ENCODE results near the gene WNK2.
"Not testable (repeated sequence)": the region's sequence is repeated elsewhere in the genome, so short reads cannot be mapped to it uniquely, and the experiment has no call there.

Gene WNK2

DNA sequence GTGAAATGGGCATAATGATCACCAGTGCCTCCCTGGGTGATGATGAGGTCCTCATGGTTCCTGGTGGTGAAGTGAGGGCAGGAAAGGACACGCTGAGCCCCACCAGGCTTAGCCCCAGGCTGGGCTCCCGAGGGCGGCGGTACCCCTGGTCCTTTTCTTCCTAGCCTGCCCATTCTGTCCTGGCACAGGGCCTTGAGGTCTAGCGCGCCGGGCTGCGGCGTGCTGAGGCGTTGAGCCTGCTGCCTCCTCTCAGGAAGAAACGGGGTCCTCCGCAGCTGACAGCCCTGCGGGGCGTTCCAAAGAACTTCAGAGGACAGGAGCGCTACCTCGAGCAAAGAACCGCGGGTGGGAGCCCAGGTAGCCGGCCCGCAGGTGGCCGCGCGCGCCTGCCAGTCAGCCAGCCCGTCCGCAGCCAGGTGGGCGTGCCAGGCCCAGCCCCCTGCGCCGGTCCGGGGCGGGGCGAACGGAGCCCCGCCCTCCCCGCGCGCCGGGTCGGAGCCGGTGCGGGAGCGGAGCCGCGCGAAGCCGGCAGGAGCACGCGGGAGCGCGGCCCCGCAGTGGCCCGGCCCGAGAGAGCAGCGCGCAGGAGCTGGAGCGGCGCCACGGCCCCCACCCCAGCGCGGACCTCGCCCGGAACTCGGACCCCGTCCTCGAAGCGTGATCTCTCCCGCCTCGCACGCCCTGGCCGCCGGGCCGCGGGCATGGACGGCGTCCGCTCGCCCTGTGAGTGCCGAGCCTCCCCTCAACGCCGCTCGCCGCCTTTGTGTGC lies at the start of gene WNK2:
TSS of gene WNK2 (plus strand) at position 477 of the 769 bp plus-strand sequence. CDS start 791 bp downstream, outside the sequence.
- DNase-seq (ENCODE audit: low read depth), result no peak

DNA sequence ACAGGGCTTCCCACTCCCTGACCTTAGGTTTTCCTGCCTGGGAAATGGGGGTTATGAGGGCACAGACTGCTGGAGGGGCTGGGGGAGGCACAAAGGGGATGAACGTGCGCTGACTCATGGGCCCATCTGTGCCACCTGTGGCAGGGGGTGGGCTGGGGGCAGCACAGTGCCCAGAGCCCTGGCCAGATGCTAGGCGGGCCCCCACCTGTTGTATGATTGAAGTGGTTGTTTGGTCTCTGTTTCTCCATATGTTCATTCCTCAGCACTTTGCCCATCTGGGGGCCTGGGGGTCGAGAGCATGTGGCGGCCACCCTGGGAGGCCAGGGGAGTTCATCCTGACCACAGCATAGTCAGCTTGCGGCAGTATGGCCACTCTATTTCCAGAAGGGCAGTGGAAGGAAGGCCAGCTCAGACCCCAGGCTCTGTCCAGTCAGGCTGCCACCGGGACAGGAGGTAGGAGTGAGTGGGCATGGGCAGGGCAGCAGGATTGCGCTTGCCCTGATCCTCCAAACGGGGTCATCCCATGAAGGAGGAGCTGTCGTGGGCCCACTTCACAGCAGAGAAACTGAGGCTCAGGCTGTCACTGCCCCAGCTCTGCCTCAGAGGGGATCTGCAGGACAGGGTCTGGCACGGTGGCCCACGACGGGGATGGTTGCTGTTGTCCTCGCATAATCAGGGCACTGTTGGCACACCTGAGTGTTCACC lies 49.0 kb upstream of the WNK2 start:
- DNase-seq (ENCODE audit: low read depth), result no peak

DNA sequence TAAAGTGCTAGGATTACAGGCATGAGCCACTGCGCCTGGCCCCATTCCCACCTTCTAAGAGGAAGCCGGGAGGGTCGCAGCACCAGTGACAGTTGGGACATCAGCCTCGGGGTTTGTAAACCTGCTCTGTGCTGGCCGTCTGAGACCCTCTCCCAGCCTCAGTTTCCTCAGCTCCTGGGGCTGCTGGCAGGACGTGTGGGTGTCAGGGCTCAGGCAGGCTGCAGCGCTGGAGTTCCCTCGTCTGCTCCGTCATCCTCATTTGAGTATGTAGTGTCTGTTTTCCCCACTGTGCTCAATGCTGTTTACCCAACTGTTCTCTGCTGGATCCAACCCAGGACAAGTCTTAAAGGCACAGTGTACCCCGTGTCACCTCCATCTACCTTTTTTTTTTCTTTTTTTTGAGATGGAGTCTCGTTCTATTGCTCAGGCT lies 47.9 kb upstream of the WNK2 start:
- no peak for DNase-seq (ENCODE audit: low read depth)

DNA sequence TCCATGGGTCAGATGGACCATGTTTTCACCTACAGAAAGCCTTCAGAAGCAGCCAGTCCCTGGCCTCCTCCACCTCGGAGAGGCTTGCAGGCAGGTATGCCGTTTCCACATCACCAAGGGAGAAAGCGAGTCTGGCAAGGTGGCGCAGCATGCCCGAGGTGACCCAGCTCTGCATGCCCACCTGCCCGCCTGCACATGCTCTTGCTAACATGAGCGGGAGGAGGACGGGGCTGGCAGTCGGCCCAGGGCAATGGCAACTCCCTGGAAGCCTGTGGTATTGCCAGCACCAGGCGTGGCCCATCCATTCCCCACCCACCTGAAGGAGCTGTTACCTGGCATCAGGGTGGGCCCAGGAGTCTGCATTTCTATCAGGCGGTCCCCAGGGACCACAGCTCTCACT lies 46.6 kb upstream of the WNK2 start:
- DNase-seq (ENCODE audit: low read depth), result no peak

DNA sequence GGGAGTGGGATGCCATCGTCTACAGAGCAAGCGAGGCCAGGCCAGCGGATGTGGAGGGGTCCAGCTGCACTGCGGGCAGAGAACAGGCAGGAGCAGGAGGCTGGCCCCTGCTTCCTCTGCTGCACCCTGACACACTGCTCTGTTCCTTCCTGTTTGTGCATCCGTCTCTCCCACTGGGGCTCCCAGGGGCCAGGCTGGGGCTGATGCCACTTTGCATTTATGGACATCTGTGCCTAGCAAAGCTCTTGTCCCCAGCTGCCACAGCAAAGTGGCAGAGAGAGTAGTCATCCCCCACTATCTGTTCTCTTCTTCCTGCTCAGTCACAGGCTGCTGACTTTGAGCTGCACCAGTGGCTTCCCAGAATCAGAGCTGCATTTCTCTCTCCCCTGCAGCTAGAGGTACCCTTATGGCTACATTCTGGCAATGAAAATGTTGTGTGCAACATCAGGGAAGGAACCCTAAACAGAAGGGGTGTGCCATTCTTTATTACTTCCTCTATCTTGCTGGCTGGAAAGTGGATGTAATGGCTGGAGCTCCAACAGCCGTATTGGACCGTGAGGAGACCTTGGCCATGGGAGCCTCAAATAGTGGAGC lies 45.7 kb upstream of the WNK2 start:
- no peak for DNase-seq (ENCODE audit: low read depth)

DNA sequence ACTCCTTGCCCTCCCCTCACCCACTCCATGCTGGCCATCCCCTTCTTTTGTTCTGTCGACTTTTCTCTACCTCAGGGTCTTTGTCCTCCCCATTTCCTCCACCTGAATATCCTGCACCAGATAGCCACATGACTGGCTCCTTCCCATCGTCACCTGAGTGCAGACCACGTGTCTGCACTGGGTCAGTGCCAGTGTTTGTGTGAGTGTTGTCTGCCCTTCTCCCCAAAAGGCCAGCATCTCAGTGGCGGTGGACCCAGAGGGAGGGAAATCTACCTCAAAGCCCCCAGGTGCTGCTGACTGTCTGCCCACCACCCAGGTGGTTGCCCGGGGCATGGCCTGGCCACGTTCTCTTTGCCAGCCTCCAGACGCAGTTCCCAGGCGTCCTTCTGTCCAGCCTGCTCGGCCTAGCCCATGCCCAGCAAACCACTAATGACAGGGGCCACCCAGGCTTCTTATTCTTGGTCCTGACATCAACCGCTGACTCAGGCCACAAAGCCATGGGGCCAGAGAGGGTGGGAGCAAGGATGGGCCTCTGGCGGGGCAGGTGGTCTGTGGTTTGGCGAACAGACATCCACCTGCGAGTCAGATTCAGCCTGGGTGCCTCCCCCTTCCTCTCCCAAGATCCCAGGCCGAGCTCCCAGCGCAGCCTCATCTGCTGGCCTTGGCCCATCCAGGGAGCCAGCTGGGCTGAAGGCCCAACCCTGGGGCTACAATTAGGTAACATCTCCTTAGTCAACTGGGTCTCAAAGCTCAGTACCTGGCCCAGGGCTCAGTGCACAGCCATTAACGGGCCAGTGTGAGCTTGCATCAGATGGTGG lies 44.4 kb upstream of the WNK2 start:
- no peak for DNase-seq (ENCODE audit: low read depth)

DNA sequence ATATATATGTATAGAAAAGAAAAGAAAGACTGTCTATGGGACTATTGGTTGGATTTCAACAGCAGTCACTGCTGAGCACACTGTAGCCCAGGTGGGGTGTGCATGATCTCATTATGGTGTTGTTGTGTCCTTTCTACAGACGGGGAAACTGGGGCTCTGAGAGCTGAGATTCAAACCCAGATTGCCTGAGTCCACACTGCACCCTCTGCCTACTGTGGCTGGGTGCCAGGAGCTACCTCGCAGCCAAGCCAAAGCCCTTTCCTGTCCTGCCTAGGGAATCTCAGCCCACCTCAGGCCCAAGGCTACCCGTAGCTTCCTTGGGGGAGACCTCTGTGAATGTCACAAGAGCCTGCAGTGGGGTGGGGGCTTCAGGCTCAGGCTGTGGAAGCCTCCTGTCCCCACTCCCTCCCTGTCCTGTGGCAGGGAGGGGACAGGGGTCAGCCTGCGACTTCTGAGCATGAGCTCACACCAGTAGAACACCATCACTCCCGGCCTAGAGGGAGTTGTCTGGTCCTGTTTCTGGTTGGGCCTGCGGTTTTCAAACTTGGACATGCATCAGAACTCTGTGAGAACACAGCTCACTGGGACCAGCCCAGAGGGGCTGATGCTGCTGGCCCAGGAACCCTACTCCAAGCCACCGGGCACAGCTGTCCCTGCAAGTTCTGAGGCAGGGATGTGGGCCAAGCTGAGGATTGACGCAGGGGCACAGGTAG lies 42.0 kb upstream of the WNK2 start:
- no peak for DNase-seq (ENCODE audit: low read depth)

DNA sequence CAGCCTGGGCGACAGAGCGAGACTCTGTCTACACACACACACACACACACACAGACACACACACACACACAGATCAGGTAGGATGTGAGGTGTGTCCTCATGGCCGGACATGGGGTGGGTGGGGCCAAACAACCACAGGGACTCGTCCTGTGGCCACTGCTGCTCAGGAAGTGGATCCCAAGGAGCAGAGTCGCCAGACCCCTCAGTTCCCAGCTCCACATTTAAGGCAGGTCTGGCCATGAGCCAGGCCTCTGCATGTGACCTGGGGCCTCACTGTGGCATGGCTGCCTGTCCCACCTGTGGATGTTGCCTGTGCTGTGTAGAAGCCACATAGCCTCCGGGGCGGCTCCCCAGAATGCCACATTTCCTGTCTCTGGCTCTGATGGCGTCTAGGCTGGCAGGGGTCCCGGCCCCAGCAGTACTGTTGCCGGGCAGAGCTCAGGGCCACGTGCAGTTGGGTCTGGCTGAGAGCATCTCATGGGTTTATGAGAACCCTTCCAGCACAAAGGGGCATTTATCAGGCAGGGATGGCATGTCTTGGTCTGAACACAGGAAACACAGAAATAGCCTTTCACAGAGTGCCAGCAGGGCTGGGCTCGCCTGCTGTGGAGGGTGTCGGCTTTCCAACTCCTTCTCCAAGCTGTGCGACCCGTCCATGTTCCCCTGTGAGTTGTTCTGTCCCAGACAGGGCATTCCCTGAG lies 40.0 kb upstream of the WNK2 start:
- DNase-seq (ENCODE audit: low read depth), result peak; percentile 21

DNA sequence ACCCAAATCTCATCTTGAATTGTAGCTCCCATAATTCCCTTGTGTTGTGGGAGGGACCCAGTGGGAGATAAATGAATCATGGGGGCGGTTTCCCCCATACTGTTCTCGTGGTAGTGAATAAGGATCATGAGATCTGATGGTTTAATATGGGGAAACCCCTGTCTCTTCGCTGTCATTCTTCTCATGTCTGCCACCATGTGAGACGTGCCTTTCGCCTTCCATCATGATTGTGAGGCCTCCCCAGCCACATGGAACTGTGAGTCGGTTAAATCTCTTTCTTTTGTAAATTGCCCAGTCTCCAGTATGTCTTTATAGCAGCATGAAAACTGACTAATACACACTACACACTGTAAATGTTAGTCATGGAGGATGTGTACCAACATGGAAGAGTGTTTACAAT lies 37.2 kb upstream of the WNK2 start:
- DNase-seq (ENCODE audit: low read depth), result not testable (repeated sequence)

DNA sequence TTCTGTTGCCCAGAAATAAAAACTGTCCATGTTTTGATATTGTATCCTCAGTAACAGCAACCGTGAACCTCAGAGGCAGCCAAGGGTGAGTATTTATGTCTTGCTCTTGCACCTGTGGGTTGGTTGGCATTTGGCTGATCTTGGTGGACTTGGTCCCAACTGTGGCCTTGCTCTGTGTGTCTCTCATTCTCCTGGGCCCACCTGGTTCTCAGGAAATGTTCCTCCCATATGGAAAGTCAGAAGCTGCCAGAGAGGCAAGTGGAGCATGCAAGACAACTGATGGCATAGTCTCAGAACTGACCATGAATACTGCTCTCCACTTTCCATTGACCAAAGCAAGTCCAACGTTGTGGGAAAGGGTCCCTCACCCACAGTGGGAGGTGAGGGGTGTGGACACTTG lies 36.3 kb upstream of the WNK2 start:
- no peak for DNase-seq (ENCODE audit: low read depth)

DNA sequence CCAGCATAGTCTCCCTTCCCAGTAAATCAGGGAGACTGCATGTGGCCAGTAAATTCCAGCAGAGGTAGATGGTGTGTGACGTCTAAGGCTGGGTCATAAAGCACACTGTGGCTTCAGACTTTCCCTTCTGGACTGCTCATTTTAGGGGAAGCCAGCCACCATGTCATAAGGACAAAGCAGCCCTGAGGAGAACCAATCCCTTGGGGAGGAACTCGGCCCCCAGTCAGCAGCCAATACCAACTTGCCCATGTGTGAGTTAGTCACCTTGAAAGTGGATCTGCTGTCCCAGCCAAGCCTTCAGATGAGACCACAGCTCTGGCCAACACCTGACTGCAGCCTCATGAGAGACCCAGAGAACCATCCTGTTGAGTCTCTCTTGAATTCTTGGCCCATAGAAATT lies 35.2 kb upstream of the WNK2 start:
- DNase-seq (ENCODE audit: low read depth), result no peak

DNA sequence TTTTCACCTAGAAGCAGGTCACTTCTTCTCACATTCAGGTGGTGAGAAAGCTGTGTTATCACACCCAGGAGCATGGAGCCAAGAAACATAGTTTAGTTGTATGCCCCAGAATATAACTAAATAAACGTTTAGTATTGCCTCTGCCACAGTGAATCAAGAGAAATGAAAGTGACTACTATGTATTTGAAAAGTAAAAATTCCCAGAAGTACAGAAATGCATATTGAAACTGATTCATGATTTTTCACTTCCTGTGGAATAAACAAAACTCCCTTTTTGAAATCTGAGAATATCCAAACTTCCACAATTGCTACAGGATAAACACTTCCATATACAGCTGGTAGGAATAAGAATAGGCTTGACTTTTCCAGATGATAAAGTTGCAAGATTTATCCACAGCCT lies 34.6 kb upstream of the WNK2 start:
- no peak for DNase-seq (ENCODE audit: low read depth)

DNA sequence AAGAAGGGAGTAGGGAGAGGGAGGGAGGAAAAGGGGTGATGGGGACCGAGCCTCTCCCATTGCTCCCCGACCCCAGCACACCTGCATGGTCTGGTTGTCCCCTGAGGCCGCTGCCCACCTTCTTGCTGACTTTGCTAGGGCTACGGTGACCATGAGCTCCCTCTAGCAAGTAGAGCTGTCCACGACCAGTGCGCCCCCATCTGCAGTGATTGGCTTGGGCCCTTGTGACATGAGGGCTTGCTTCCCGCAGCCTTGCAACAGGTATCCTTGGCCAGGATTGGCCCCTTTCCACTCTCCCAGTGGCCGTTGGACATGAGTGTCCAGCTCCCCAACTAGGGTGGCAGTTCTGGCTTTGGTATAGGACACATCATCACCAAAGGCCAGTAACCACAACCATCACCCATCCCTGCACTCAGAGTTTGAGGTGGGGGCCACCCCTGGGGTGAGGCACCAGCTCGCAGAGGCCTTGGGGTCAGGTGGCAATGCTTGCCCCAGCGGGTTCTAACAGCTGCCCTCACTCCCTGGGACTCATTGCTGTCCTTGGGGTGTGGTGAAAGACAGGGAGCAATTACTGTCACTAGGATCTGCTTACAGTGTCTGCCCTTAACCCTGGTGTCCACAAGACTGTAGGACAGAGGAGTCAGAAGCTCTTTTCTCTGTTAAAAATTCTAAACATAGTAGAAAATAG lies 32.7 kb upstream of the WNK2 start:
- DNase-seq (ENCODE audit: low read depth), result no peak

DNA sequence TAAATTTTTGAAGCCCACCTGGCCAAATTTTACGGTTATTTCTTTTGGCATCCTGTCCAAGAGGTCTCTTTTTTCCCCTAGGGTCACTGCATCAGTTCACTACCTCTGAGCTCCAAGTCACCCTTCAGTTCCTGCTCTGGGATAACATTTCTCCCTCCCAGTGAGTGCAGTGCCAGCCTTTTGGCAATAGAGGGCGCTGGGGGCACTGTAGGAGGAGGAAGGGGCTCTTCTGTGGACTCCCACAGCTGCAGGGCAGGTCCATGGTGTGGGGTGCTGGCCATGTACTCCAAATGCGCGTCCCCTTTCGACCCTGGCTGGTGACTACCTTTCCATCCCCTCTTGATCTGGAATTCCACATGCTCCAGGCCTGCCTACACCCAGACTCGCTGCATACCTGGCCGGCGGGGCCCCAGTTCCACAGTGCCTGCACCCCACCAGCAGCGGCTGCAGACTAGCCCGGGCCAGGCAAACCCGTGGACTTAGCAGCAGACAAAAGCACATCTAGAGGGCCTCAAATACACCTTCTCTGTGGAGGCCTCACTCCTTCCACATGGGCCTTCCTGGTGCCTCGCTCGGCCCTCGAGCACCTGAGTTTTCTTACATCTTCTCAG lies 29.5 kb upstream of the WNK2 start:
- no peak for DNase-seq (ENCODE audit: low read depth)

DNA sequence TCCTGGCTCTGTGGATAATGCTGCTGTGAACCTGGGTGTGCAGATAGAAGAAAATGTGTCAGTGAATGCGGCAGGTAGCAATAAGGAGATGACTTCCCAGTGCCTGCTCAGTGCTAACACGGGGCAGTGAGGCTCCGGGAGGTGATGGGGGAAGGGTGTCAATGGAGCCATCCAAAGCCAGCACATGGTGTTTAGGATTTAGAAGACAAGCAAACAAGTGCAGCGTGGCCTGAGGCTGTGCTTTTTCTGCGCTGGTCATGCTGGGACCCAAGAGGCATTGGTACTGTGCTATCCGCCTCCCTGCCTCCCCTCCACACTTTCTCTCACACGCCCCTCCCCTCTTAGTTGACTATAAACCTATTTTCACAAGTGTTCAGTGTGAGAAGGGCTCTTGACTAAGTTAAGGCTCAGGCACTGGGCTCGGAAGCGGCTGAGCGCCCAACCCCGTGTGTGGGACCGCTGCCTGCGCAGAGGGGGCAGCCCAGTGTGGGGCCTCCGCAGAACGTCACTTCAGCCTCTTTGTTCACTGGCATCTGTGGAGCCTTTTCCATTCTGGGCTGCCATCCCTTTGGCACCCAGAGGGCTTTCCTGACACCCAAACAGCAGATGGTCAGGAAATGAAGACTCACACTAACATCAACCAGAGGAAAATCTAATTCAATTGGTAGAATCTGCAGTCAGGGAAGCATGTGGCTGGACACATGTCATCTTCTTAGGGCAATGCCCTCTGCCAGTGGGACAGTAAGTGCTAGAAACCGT lies 28.0 kb upstream of the WNK2 start:
- no peak for DNase-seq (ENCODE audit: low read depth)

DNA sequence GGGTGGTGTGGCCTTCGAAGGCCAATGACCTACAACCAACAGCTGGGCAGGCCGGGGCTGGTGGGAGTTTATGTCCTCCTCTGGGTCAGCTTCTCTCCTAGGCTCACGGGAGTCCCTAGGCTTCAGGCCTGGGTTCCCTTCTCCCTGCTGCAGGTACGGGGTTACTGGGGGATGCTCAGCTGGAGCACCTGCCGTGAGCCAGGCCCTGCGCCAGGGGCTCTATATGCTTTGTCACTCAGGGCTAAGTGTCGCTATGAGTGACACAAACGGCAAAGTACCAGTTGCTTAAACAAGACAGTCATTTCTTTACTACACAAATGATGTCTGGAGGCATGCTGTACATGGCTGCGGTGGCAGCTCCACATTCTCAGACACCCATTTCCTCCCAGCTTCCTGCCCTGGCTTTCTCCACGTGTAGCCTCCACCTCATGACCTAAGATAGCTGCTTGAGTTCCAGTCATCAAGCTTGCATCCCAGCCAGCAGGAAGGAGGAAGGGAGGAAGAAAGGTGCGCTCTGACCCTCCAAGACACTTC lies 27.4 kb upstream of the WNK2 start:
- DNase-seq (ENCODE audit: low read depth), result no peak

DNA sequence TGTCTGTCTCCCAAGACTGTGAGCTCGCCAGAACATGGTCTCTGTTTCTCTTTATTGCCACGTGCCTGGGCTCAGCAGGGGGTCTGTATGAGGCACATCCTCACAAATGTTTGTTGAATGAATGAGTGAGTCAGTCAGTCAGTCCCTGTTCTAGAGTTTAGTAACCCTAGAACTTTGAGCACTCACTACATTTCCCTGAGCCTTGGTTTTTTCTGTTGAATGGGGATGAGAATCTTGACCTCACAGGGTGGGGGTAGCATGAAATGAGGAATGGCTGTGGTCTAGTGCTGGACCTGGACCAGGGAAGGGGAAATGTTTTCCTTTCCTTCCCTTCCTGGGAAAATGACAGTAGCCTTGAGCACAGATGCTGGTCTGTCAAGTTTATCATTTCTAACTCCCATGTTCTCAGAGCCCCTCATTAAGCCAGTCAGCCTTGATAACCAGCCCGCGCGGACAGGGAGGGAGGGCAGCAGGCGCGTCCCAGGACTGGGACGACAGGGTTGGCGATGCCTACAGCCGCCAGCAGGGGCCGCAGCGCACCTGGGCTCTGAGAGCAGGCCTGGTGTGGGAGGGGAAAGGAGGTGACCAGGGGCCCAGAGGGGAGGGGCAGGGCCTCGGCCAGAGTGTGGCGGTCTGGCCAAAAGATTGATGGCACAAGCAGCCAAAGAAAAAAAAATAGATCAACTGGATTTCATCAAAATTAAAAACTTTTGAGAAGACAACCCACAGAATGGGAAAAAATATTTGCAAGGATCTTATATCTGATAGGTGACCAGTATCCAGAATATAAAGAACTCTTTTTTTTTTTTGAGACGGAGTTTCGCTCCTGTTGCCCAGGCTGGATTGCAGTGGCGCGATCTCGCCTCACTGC lies 24.1 kb upstream of the WNK2 start:
- peak; percentile 39 for DNase-seq (ENCODE audit: low read depth)
